ENCODE measurements around the gene TMEM200A. TPM values are rescaled to one million over a fixed set of nuclear protein-coding genes. Genes with fewer than 3 reads are reported as not detected.

Gene TMEM200A
- total RNA-seq, 1 experiment from 2014 or later, result 22.9 TPM

GRCh38 chr6:130460934-130461333 is 95.1 kb downstream of the TMEM200A start (continued):
- no peak for TF ChIP-seq MAX (IDR thresholded peaks at IDR 0.05)
- no peak for TF ChIP-seq ZNF274 (IDR thresholded peaks at IDR 0.05; ENCODE audit: low read depth, low read length)
- no peak for TF ChIP-seq POLR2AphosphoS5 (IDR thresholded peaks at IDR 0.05; ENCODE audit: low read depth, low read length)
- no peak for TF ChIP-seq ZFX (IDR thresholded peaks at IDR 0.05)
- TF ChIP-seq TCF7L2 (IDR thresholded peaks at IDR 0.05; ENCODE audit: borderline replicate concordance, extremely low read depth, insufficient read depth, insufficient read length), result no peak

DNA sequence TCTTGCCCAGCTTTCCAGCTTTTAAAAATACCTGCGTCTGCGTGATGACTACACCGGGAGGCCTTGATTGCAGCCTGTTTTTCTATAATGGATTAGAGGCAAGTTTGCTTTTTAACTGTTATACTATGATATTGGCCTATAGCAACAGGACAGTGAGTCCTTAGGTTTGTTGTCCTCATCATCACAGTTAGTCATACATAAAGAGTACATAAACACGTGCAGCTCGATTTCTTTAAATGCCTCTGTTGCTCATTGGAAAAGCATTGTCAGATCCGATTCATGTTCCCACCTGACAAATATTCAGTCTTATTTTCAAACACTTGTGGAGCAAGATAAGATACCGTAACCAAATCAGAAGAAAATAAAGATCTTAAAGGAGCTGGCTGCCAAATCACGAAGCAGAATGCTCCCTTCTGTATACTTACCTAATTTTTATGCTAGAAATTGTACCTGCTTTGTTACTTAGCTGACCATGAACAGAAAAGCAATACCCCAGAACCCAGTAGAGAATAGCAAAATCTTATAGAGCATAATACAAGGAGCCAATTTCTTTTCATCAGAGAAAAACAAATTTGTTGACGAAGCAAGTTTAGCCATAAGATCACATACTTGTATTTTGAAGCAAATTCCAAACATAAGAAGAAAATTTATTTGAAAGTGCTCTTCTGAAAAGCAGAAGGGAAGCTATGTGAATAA is 100.4 kb downstream of the TMEM200A start:
- Histone ChIP-seq H3K36me3 (ENCODE audit: control insufficient read depth in 1 of 2, insufficient read depth in 2 of 2, low read length in 2 of 2) (no peaks in the 10 kb centered on the region), H3K4me2 (ENCODE audit: low read length) (no peak overlapping the region), H3K9me3 (ENCODE audit: control insufficient read depth in 1 of 2, insufficient read depth in 1 of 2, low read depth in 1 of 2, low read length in 2 of 2) (no peaks in the 10 kb centered on the region), H3K4me1 (ENCODE audit: control insufficient read depth in 1 of 2, insufficient read depth in 2 of 2, low read length in 2 of 2) (no peaks in the 10 kb centered on the region), H2AFZ (ENCODE audit: low read depth, low read length, poor library complexity, severe bottlenecking) (no peak overlapping the region), H3K27me3 (ENCODE audit: insufficient read depth, low read length) (no peaks in the 10 kb centered on the region), H3K9ac (ENCODE audit: low read length) (no peak overlapping the region), H3K9me2 (ENCODE audit: insufficient read depth) (no peaks in the 10 kb centered on the region), H3K4me3 (replicated peaks in 1 of 2; ENCODE audit: low read depth in 1 of 2, low read length in 2 of 2) (no peak overlapping the region), H3K27ac (ENCODE audit: low read depth, low read length) (no peak overlapping the region), H3K79me2 (ENCODE audit: insufficient read depth, low read length) (no peaks in the 10 kb centered on the region), H4K20me1 (ENCODE audit: insufficient read depth) (no peaks in the 10 kb centered on the region)
- intact Hi-C loops (cut with micrococcal nuclease), result no loop called here
- ChIA-PET RAD21 (ENCODE audit: low non-redundant PET in 1 of 2, low total read pairs in 2 of 2, uncharacterized antibody in 2 of 2, unreplicated experiment in 2 of 2) (no interaction called here), CTCF (no interaction called here), POLR2A (no interaction called here)
- BruUV-seq (replicated peaks), result no TSS peak
- ATAC-seq, result no peak
- DNase-seq (ENCODE audit: low read depth, low spot score), result no peak
- TF ChIP-seq, protein P1, sequence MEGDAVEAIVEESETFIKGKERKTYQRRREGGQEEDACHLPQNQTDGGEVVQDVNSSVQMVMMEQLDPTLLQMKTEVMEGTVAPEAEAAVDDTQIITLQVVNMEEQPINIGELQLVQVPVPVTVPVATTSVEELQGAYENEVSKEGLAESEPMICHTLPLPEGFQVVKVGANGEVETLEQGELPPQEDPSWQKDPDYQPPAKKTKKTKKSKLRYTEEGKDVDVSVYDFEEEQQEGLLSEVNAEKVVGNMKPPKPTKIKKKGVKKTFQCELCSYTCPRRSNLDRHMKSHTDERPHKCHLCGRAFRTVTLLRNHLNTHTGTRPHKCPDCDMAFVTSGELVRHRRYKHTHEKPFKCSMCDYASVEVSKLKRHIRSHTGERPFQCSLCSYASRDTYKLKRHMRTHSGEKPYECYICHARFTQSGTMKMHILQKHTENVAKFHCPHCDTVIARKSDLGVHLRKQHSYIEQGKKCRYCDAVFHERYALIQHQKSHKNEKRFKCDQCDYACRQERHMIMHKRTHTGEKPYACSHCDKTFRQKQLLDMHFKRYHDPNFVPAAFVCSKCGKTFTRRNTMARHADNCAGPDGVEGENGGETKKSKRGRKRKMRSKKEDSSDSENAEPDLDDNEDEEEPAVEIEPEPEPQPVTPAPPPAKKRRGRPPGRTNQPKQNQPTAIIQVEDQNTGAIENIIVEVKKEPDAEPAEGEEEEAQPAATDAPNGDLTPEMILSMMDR (IDR thresholded peaks at IDR 0.05 in 2 of 3, conservative IDR thresholded peaks at IDR 0.05 in 1 of 3; ENCODE audit: borderline replicate concordance in 1 of 3, insufficient read depth in 1 of 3, low read depth in 2 of 3, low read length in 2 of 3), result no peak
- TF ChIP-seq ELF1 (IDR thresholded peaks at IDR 0.05; ENCODE audit: borderline replicate concordance, low read depth) (no peak), EGR1 (IDR thresholded peaks at IDR 0.05; ENCODE audit: low read depth) (no peak), POLR2AphosphoS5 (IDR thresholded peaks at IDR 0.05; ENCODE audit: low read depth, low read length) (no peak), CEBPB (IDR thresholded peaks at IDR 0.05; ENCODE audit: low read depth) (no peak), SP1 (IDR thresholded peaks at IDR 0.05; ENCODE audit: low read depth) (no peak), TCF7L2 (IDR thresholded peaks at IDR 0.05; ENCODE audit: borderline replicate concordance, extremely low read depth, insufficient read depth, insufficient read length) (no peak), YY1 (IDR thresholded peaks at IDR 0.05; ENCODE audit: extremely low read depth, insufficient replicate concordance, low read depth, low read length) (no peak), CBX3 (IDR thresholded peaks at IDR 0.05; ENCODE audit: low read depth) (no peak), SRF (IDR thresholded peaks at IDR 0.05; ENCODE audit: low read depth) (no peak), SIN3A (IDR thresholded peaks at IDR 0.05; ENCODE audit: low read depth) (no peak), ZNF274 (IDR thresholded peaks at IDR 0.05; ENCODE audit: low read depth, low read length) (no peak), POLR2A (IDR thresholded peaks at IDR 0.05; ENCODE audit: borderline replicate concordance, extremely low read depth, insufficient read depth, insufficient read length) (no peak), ATF3 (IDR thresholded peaks at IDR 0.05) (no peak), ZFX (IDR thresholded peaks at IDR 0.05) (no peak), MAX (IDR thresholded peaks at IDR 0.05) (no peak)
- TF ChIP-seq, protein P2, sequence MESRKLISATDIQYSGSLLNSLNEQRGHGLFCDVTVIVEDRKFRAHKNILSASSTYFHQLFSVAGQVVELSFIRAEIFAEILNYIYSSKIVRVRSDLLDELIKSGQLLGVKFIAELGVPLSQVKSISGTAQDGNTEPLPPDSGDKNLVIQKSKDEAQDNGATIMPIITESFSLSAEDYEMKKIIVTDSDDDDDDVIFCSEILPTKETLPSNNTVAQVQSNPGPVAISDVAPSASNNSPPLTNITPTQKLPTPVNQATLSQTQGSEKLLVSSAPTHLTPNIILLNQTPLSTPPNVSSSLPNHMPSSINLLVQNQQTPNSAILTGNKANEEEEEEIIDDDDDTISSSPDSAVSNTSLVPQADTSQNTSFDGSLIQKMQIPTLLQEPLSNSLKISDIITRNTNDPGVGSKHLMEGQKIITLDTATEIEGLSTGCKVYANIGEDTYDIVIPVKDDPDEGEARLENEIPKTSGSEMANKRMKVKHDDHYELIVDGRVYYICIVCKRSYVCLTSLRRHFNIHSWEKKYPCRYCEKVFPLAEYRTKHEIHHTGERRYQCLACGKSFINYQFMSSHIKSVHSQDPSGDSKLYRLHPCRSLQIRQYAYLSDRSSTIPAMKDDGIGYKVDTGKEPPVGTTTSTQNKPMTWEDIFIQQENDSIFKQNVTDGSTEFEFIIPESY (IDR thresholded peaks at IDR 0.05; ENCODE audit: extremely low read depth, insufficient replicate concordance, low read length), result no peak
